Measurements from ENCODE around the gene TMPRSS2.

The TMPRSS2 gene

DNA sequence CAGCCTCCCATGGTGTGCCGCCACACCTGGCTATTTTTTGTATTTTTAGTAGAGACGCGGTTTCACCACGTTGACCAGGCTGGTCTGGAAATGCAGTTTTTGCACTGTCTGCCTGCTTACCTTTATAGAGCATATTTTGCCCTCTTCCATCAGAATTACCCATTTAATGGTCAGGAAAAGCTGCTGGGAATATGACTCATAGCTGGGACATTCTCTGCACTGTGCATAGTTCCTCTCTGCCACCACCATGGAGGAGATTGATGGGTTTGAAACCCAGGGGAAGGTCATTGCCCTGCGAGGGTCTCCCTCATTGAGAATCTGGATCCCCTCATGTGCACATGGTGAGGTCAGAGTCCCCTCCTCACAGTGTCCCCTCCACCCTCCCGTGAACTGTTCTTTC, 49.8 kb downstream of the TMPRSS2 start:
- no peak overlapping the region for H3K9ac ChIP-seq (ENCODE audit: insufficient read length)
- TF ChIP-seq POLR2AphosphoS5 (IDR thresholded peaks at IDR 0.05; ENCODE audit: borderline replicate concordance, low read depth, low read length) (no peak), EZH2 (IDR thresholded peaks at IDR 0.05) (no peak)
- DNase-seq (ENCODE audit: low read depth, low spot score) = no peak
- H3K9me3 ChIP-seq (ENCODE audit: low read depth, low read length) = no peaks in the 10 kb centered on the region
- H3K36me3 ChIP-seq (ENCODE audit: insufficient read depth, low read length) = no peaks in the 10 kb centered on the region
- H3K27ac ChIP-seq = no peak overlapping the region
- no peak overlapping the region for H3K4me3 ChIP-seq

DNA sequence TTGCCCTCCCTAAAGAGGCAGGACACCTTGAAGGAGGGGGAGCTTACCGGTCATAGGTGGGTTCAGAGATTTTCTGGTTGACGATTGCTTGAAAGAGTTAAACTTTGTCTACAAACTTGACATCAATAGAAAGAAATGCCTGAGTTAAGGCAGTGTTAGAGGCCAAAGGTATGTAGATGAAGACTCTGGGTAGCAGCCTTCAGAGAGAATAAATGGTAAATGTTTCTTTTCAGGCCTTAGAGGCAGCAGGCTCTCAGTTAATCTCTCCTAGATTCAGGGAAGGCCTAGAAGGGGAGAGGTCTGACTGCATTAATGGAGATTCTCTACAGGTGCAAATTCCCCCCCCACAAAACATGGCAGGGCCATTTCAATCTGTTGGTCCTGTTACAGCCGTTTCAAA, 54.2 kb downstream of the TMPRSS2 start:
- no peak overlapping the region for H3K4me3 ChIP-seq
- no peak for TF ChIP-seq FOXP2 (optimal IDR thresholded peaks at IDR 0.05; ENCODE audit: control extremely low read depth, extremely low read length, insufficient read depth)
- TF ChIP-seq EZH2 (IDR thresholded peaks at IDR 0.05) = no peak
- TF ChIP-seq POLR2AphosphoS5 (IDR thresholded peaks at IDR 0.05; ENCODE audit: borderline replicate concordance, low read depth, low read length) = no peak
- no peak overlapping the region for H3K27ac ChIP-seq
- no peak for DNase-seq (ENCODE audit: low read depth, low spot score)
- no peak overlapping the region for H3K9ac ChIP-seq (ENCODE audit: insufficient read length)
- H3K9me3 ChIP-seq (ENCODE audit: low read depth, low read length) = no peaks in the 10 kb centered on the region
- H3K36me3 ChIP-seq (ENCODE audit: insufficient read depth, low read length) = no peaks in the 10 kb centered on the region

DNA sequence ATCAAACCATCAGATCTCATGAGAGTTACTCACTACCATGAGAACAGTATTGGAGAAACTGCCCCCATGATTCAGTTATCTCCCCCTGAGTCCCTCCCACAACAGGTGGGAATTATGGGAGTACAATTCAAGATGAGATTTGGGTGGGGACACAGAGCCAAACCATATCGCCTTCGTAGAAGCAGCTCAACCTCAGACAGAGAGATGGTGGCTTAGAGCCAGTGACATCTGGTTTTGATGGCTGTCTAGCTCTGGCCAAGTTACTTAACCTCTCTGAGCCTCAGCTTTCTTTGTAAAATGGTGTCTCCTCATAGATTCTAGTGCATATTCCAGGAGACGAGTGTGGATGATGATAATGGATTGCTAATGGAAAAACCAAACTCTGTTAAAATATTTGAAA, 54.8 kb downstream of the TMPRSS2 start:
- H3K27ac ChIP-seq = no peak overlapping the region
- no peaks in the 10 kb centered on the region for H3K9me3 ChIP-seq (ENCODE audit: low read depth, low read length)
- no peak overlapping the region for H3K4me3 ChIP-seq
- no peak overlapping the region for H3K9ac ChIP-seq (ENCODE audit: insufficient read length)
- TF ChIP-seq EZH2 (IDR thresholded peaks at IDR 0.05) = no peak
- no peak for TF ChIP-seq POLR2AphosphoS5 (IDR thresholded peaks at IDR 0.05; ENCODE audit: borderline replicate concordance, low read depth, low read length)
- TF ChIP-seq FOXP2 (optimal IDR thresholded peaks at IDR 0.05; ENCODE audit: control extremely low read depth, extremely low read length, insufficient read depth) = no peak
- no peak for DNase-seq (ENCODE audit: low read depth, low spot score)
- H3K36me3 ChIP-seq (ENCODE audit: insufficient read depth, low read length) = no peaks in the 10 kb centered on the region

DNA sequence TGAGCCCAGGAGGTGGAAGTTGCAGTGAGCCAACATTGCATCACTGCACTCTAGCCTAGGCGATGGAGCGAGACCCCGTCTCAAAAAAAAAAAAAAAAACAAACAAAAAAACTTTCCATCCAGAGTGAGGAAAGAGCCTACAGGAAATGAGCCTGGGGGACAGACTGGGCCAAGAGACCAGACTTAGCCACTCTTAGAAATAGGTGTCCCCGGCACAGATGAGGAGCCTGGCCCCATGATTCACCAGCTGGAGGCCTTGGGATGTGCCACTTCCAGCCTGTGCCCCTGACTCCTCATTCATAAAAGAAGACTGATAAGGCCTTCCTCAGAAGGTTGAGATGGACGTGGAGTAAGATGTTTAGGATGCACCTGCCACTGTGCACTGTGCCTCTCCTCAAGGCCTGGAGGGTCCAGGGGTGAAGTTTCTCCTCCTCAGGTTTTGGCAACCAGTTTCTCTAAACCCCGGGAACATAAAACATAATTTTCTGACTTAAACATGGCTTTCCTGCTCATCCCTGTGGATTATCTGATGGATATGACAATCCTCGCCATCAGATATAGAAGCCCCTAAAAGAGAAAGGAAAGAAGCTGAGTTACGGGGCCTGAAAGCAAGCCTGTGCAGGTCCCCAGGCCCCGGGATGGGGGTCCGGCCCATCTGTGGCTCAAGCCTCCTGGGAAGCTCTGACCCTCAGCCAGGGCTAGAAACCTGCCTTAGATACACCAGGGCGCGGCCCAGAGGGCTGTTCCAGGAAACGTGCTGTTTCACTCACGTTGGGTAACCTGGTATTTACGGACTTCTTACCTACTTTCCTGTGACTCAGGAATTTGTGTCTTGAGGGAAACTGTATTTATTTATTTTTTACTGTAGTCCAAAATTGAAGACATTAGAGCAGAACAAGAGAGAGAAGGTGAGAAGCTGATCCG, 55.9 kb downstream of the TMPRSS2 start:
- TF ChIP-seq EZH2 (IDR thresholded peaks at IDR 0.05) (no peak), POLR2AphosphoS5 (IDR thresholded peaks at IDR 0.05; ENCODE audit: borderline replicate concordance, low read depth, low read length) (no peak), FOXP2 (optimal IDR thresholded peaks at IDR 0.05; ENCODE audit: control extremely low read depth, extremely low read length, insufficient read depth) (no peak)
- DNase-seq (ENCODE audit: low read depth, low spot score) = no peak

DNA sequence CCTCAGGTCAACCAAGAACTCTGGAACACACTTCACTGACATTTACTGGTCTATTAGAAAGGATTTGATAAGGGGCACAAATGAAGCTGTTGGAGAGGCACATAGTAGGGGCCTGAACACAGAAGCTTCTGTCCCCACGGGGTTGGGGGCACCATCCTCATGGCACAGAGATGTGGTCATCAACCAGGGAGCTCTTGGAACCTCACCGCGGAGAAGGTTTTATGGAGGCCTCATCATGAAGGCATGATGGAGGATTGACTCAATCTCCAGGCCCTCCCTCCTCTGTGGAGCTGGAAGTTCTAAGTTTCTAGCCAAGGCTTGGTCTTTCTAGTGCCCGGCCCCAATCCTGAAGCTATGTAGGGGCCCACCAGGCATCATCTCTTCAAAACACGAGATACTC, 58.3 kb downstream of the TMPRSS2 start:
- H3K4me3 ChIP-seq = no peak overlapping the region

More for the DNA sequence above, 55.9 kb downstream of the TMPRSS2 start:
- no peak overlapping the region for H3K9ac ChIP-seq (ENCODE audit: insufficient read length)
- no peak overlapping the region for H3K4me3 ChIP-seq
- H3K36me3 ChIP-seq (ENCODE audit: insufficient read depth, low read length) = no peaks in the 10 kb centered on the region
- no peaks in the 10 kb centered on the region for H3K9me3 ChIP-seq (ENCODE audit: low read depth, low read length)
- H3K27ac ChIP-seq = no peak overlapping the region

DNA sequence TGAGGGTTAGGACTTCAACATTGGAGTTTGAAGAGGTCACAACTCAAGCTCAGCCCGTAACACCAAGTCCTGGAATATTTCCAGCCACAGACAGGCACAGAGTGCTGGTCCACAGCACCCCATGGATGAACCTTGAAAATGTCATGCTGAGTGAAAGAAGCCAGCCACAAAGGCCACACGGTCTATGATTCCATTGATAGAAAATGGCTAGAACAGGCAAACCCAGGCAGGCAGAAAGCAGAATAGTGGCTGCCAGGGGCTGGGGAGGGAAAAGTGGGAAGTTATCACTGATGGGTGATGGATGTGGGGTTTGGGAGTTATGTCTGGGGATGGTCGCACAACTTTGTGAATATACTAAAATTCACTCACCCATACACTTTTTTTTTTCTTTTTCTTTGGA, 60.6 kb downstream of the TMPRSS2 start:
- no peak for DNase-seq (ENCODE audit: low read depth, low spot score)
- no peaks in the 10 kb centered on the region for H3K36me3 ChIP-seq (ENCODE audit: insufficient read depth, low read length)
- H3K4me3 ChIP-seq = no peak overlapping the region
- H3K9ac ChIP-seq (ENCODE audit: insufficient read length) = no peak overlapping the region
- no peak overlapping the region for H3K27ac ChIP-seq
- no peak for TF ChIP-seq FOXP2 (optimal IDR thresholded peaks at IDR 0.05; ENCODE audit: control extremely low read depth, extremely low read length, insufficient read depth)
- TF ChIP-seq EZH2 (IDR thresholded peaks at IDR 0.05) = no peak
- TF ChIP-seq POLR2AphosphoS5 (IDR thresholded peaks at IDR 0.05; ENCODE audit: borderline replicate concordance, low read depth, low read length) = no peak
- no peaks in the 10 kb centered on the region for H3K9me3 ChIP-seq (ENCODE audit: low read depth, low read length)

More for the DNA sequence above, 58.3 kb downstream of the TMPRSS2 start:
- H3K9ac ChIP-seq (ENCODE audit: insufficient read length) = no peak overlapping the region
- no peak for DNase-seq (ENCODE audit: low read depth, low spot score)
- TF ChIP-seq FOXP2 (optimal IDR thresholded peaks at IDR 0.05; ENCODE audit: control extremely low read depth, extremely low read length, insufficient read depth) (no peak), POLR2AphosphoS5 (IDR thresholded peaks at IDR 0.05; ENCODE audit: borderline replicate concordance, low read depth, low read length) (no peak), EZH2 (IDR thresholded peaks at IDR 0.05) (no peak)
- no peaks in the 10 kb centered on the region for H3K36me3 ChIP-seq (ENCODE audit: insufficient read depth, low read length)
- no peak overlapping the region for H3K27ac ChIP-seq
- no peaks in the 10 kb centered on the region for H3K9me3 ChIP-seq (ENCODE audit: low read depth, low read length)

DNA sequence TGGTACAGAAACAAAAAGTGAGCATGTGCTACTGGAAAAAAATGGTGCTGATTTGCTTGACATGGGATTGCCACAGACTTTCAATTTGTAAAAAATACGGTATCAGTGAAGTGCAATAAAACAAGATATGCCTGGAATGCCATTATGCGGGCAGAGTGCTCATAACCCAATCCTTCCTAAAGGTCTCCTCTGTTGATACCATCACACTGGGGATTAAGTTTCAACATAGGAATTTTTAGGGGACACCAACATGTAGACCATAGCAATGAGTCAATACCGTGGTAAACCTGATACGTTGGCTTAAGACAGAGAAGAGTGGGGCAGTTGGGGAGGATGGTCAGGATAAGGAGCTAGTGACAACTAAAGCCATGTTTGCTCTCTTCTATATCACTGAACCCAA, 61.4 kb downstream of the TMPRSS2 start:
- no peak for TF ChIP-seq EZH2 (IDR thresholded peaks at IDR 0.05)
- no peak for TF ChIP-seq POLR2AphosphoS5 (IDR thresholded peaks at IDR 0.05; ENCODE audit: borderline replicate concordance, low read depth, low read length)
- TF ChIP-seq FOXP2 (optimal IDR thresholded peaks at IDR 0.05; ENCODE audit: control extremely low read depth, extremely low read length, insufficient read depth) = no peak
- Histone ChIP-seq H3K27ac (no peak overlapping the region), H3K4me3 (no peak overlapping the region), H3K9me3 (ENCODE audit: low read depth, low read length) (no peaks in the 10 kb centered on the region), H3K36me3 (ENCODE audit: insufficient read depth, low read length) (no peaks in the 10 kb centered on the region), H3K9ac (ENCODE audit: insufficient read length) (no peak overlapping the region)
- no peak for DNase-seq (ENCODE audit: low read depth, low spot score)

DNA sequence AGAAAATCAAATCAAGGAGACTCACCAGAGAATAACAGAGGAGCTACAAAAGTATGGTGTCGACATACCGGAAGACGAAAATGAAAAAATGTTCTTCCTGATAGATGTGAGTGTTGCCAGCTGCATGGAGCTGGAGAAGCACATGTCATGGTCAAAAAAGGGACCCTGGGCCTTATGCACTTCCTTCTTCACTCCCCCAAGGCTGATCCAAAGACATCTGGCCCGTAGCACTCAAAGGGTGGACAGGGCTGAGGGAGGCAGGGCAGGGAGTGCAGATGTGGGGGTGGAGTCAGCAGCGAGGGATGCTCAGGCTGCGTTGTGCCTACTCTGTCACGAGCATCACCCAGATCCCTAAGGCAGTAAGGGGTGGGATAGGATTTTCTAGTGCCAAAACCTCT, 62.5 kb downstream of the TMPRSS2 start:
- no peak for TF ChIP-seq EZH2 (IDR thresholded peaks at IDR 0.05)
- no peak for TF ChIP-seq POLR2AphosphoS5 (IDR thresholded peaks at IDR 0.05; ENCODE audit: borderline replicate concordance, low read depth, low read length)
- TF ChIP-seq FOXP2 (optimal IDR thresholded peaks at IDR 0.05; ENCODE audit: control extremely low read depth, extremely low read length, insufficient read depth) = no peak
- Histone ChIP-seq H3K9me3 (ENCODE audit: low read depth, low read length) (no peaks in the 10 kb centered on the region), H3K36me3 (ENCODE audit: insufficient read depth, low read length) (no peaks in the 10 kb centered on the region), H3K4me3 (no peak overlapping the region), H3K27ac (no peak overlapping the region), H3K9ac (ENCODE audit: insufficient read length) (no peak overlapping the region)
- no peak for DNase-seq (ENCODE audit: low read depth, low spot score)

Measured in SK-N-MC (cell line).